NB4 (cell line): ENCODE data around the gene FAM193A.

Source experiments
- POLR2A ChIP-seq: IDR thresholded peaks from 2 replicates; pipeline ENCODE4 v1.6.1; 2011; ENCODE audit warnings: mild to moderate bottlenecking; ENCODE audit not compliant: insufficient read length; ENCODE audit errors: extremely low read depth
- TF ChIP-seq, protein P1 (sequence below): IDR thresholded peaks from 2 replicates; pipeline ENCODE4 v1.6.1; 2011; ENCODE audit warnings: low read depth, low read length
- TF ChIP-seq, protein P2 (sequence below): IDR thresholded peaks from one replicate; pipeline ENCODE4 v1.5.1; 2012; ENCODE audit warnings: low read depth, low read length

GRCh38 chr4:2565533-2565932, 29.1 kb downstream of the FAM193A start:
- TF ChIP-seq, protein P1, sequence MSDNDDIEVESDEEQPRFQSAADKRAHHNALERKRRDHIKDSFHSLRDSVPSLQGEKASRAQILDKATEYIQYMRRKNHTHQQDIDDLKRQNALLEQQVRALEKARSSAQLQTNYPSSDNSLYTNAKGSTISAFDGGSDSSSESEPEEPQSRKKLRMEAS, result no peak
- no peak for TF ChIP-seq POLR2A
- TF ChIP-seq, protein P2, sequence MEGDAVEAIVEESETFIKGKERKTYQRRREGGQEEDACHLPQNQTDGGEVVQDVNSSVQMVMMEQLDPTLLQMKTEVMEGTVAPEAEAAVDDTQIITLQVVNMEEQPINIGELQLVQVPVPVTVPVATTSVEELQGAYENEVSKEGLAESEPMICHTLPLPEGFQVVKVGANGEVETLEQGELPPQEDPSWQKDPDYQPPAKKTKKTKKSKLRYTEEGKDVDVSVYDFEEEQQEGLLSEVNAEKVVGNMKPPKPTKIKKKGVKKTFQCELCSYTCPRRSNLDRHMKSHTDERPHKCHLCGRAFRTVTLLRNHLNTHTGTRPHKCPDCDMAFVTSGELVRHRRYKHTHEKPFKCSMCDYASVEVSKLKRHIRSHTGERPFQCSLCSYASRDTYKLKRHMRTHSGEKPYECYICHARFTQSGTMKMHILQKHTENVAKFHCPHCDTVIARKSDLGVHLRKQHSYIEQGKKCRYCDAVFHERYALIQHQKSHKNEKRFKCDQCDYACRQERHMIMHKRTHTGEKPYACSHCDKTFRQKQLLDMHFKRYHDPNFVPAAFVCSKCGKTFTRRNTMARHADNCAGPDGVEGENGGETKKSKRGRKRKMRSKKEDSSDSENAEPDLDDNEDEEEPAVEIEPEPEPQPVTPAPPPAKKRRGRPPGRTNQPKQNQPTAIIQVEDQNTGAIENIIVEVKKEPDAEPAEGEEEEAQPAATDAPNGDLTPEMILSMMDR, result no peak
